ENCODE data around the gene ACVR1. TPM values are rescaled to one million over a fixed set of nuclear protein-coding genes. Genes with fewer than 3 reads are reported as not detected.
"Not testable (repeated sequence)": the region's sequence is repeated elsewhere in the genome, so short reads cannot be mapped to it uniquely, and the experiment has no call there.

Gene ACVR1
- polyA plus RNA-seq, 3 donors = 30.8 to 34.3 (median 32.3) TPM

GRCh38 chr2:157727693-157728092 is 148.4 kb downstream of the ACVR1 start:
- no peak for DNase-seq (ENCODE audit: low read depth in 3 of 3, low spot score in 2 of 3)

GRCh38 chr2:157726946-157727345 is 149.2 kb downstream of the ACVR1 start:
- no peak for DNase-seq (ENCODE audit: low read depth in 3 of 3, low spot score in 2 of 3)

GRCh38 chr2:157725846-157726245 is 150.3 kb downstream of the ACVR1 start:
- DNase-seq (ENCODE audit: low read depth in 3 of 3, low spot score in 2 of 3) = no peak

GRCh38 chr2:157722580-157723234 is 153.4 kb downstream of the ACVR1 start:
- DNase-seq (ENCODE audit: low read depth in 3 of 3, low spot score in 2 of 3) = peak in 1 of 3 donors; percentile 6

- DNase-seq (ENCODE audit: low read depth in 3 of 3, low spot score in 2 of 3) = no peak
Observed at GRCh38 chr2:157720504-157720903, 155.6 kb downstream of the ACVR1 start.

- not testable (repeated sequence) for DNase-seq (ENCODE audit: low read depth in 3 of 3, low spot score in 2 of 3)
Observed at GRCh38 chr2:157704653-157705052, 171.5 kb downstream of the ACVR1 start.

GRCh38 chr2:157704148-157704547 is 172.0 kb downstream of the ACVR1 start:
- not testable (repeated sequence) for DNase-seq (ENCODE audit: low read depth in 3 of 3, low spot score in 2 of 3)

- DNase-seq (ENCODE audit: low read depth in 3 of 3, low spot score in 2 of 3) = no peak
Observed at GRCh38 chr2:157699806-157700205, 176.3 kb downstream of the ACVR1 start.

- DNase-seq (ENCODE audit: low read depth in 3 of 3, low spot score in 2 of 3) = no peak
Observed at GRCh38 chr2:157699009-157699408, 177.1 kb downstream of the ACVR1 start.

GRCh38 chr2:157698430-157698829 is 177.7 kb downstream of the ACVR1 start:
- no peak for DNase-seq (ENCODE audit: low read depth in 3 of 3, low spot score in 2 of 3)

GRCh38 chr2:157696036-157696435 is 180.1 kb downstream of the ACVR1 start:
- no peak for DNase-seq (ENCODE audit: low read depth in 3 of 3, low spot score in 2 of 3)

- no peak for DNase-seq (ENCODE audit: low read depth in 3 of 3, low spot score in 2 of 3)
Observed at GRCh38 chr2:157692768-157693167, 183.4 kb downstream of the ACVR1 start.

- DNase-seq (ENCODE audit: low read depth in 3 of 3, low spot score in 2 of 3) = no peak
Observed at GRCh38 chr2:157691695-157692094, 184.4 kb downstream of the ACVR1 start.

- no peak for DNase-seq (ENCODE audit: low read depth in 3 of 3, low spot score in 2 of 3)
Observed at GRCh38 chr2:157691131-157691530, 185.0 kb downstream of the ACVR1 start.

Other genes starting within 250 kb of the ACVR1 start
- gene ACVR1C, start 247.5 kb downstream of the ACVR1 start, polyA plus RNA-seq (ENCODE audit: insufficient read length in 3 of 3) = under 1 TPM; 0.13 to 0.37 (median 0.26) TPM
- gene UPP2, start 225.5 kb upstream of the ACVR1 start, polyA plus RNA-seq (ENCODE audit: insufficient read length in 3 of 3) = 10 to 100 TPM in 2 of 3 donors, 1 to 10 TPM in 1; 3.0 to 12.3 (median 11.7) TPM

Data from right renal cortex interstitium (tissue), 3 donors.